Peyer's patch (tissue), 4 donors: ENCODE results near the gene ZDHHC12.

ENCODE experiments used
- CTCF ChIP-seq, 6 experiments: fragments of 450-650 bp in 4 of 6; fragments of 200-600 bp in 2 of 6; sonication (generic) in 1 of 6; IDR thresholded peaks; one replicate each; pipeline ENCODE4 v1.5.1; 2017 to 2019; ENCODE audit warnings: antibody characterized with exemption in 6 of 6, mild to moderate bottlenecking in 3 of 6, moderate library complexity in 1 of 6
- POLR2A ChIP-seq, 2 donors: fragments of 450-650 bp; IDR thresholded peaks; one replicate each; pipeline ENCODE4 v1.5.1; 2017; ENCODE audit warnings: antibody characterized with exemption in 2 of 2, mild to moderate bottlenecking in 2 of 2, moderate library complexity in 2 of 2

DNA sequence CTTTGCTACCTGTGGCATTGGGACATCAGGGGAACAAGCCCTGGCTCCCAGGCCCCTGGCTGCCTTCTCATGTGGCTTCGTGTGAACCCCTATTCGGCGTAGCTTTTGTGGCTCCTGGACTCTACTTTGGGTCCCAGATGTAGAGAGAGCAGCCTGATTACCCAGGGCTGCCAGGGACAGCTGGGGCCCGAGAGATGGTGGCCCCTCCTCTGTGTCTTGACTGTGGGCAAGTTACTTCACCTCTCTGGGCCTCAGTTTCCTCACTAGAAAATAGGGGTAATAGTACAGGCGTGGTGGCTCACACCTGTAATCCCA, 19.6 kb downstream of the ZDHHC12 start:
- TF ChIP-seq CTCF (IDR thresholded peaks at IDR 0.05) (no peak), POLR2A (IDR thresholded peaks at IDR 0.05) (no peak)
